ENCODE measurements around the gene CXXC1.

- TF ChIP-seq CTCF (IDR thresholded peaks at IDR 0.05) (no peak), EZH2phosphoT487 (IDR thresholded peaks at IDR 0.05) (no peak), EZH2 (IDR thresholded peaks at IDR 0.05) (peak; percentile 25)
Observed at GRCh38 chr18:50266248-50266704, 21.2 kb downstream of the CXXC1 start, which contains the start of gene CFAP53.
